ENCODE results near the gene GIMD1. TPM values are rescaled to one million over a fixed set of nuclear protein-coding genes. Genes with fewer than 3 reads are reported as not detected.
"Not testable (repeated sequence)": the region's sequence is repeated elsewhere in the genome, so short reads cannot be mapped to it uniquely, and the experiment has no call there.

Gene GIMD1
- polyA plus RNA-seq (2011; rRNA removed), result not detected in 2 replicates
- not detected in 2 replicates for polyA minus RNA-seq (2011; rRNA and poly(A)+ RNA removed)

GRCh38 chr4:106368678-106369077 lies at the start of gene GIMD1:
GIMD1 (minus strand) TSS chr4:106368778; CDS start chr4:106367435, 1,343 bp downstream.
- Histone ChIP-seq H3K36me3 (ENCODE audit: control insufficient read depth, insufficient read depth, low read length) (no peaks in the 10 kb centered on the region), H3K4me3 (ENCODE audit: low read depth, low read length) (no peak within 1 kb of the TSS), H3K27me3 (ENCODE audit: control insufficient read depth, insufficient read depth, low read length) (no peaks in the 10 kb centered on the region)
- no peak for TF ChIP-seq CTCF (IDR thresholded peaks at IDR 0.05; ENCODE audit: insufficient read depth, low read depth, low read length)
- no peak for DNase-seq (ENCODE audit: low read depth)
- ChIA-PET POLR2A (no interaction called here), CTCF (interaction anchor here (0.6 to 3.9 kb wide), 23 partner anchors 8 to 673 kb away, joined by 3 to 18 read pairs (median 5); no protein-coding TSS in a partner anchor)

GRCh38 chr4:106414366-106414765 lies 45.8 kb upstream of the GIMD1 start:
- no peak for DNase-seq (ENCODE audit: low read depth)
- no peak for TF ChIP-seq CTCF (IDR thresholded peaks at IDR 0.05; ENCODE audit: insufficient read depth, low read depth, low read length)
- H3K36me3 ChIP-seq (ENCODE audit: control insufficient read depth, insufficient read depth, low read length), result no peaks in the 10 kb centered on the region
- no peaks in the 10 kb centered on the region for H3K27me3 ChIP-seq (ENCODE audit: control insufficient read depth, insufficient read depth, low read length)
- ChIA-PET POLR2A (no interaction called here), CTCF (no interaction called here)
- no peak overlapping the region for H3K4me3 ChIP-seq (ENCODE audit: low read depth, low read length)

GRCh38 chr4:106409901-106410889 lies 41.6 kb upstream of the GIMD1 start:
- POLR2A ChIA-PET, result no interaction called here
- no peaks in the 10 kb centered on the region for H3K27me3 ChIP-seq (ENCODE audit: control insufficient read depth, insufficient read depth, low read length)
- no peak for DNase-seq (ENCODE audit: low read depth)
- no peak overlapping the region for H3K4me3 ChIP-seq (ENCODE audit: low read depth, low read length)
- CTCF ChIA-PET, result interaction anchor here (1.3 kb wide), 1 partner anchor 221 kb away, joined by 4 read pairs; no protein-coding TSS in a partner anchor
- no peak for TF ChIP-seq CTCF (IDR thresholded peaks at IDR 0.05; ENCODE audit: insufficient read depth, low read depth, low read length)
- H3K36me3 ChIP-seq (ENCODE audit: control insufficient read depth, insufficient read depth, low read length), result no peaks in the 10 kb centered on the region

GRCh38 chr4:106408004-106408403 lies 39.4 kb upstream of the GIMD1 start:
- H3K4me3 ChIP-seq (ENCODE audit: low read depth, low read length); H3K27me3 ChIP-seq (ENCODE audit: control insufficient read depth, insufficient read depth, low read length); DNase-seq (ENCODE audit: low read depth); H3K36me3 ChIP-seq (ENCODE audit: control insufficient read depth, insufficient read depth, low read length); CTCF ChIA-PET; POLR2A ChIA-PET: not testable (repeated sequence)

- no peak for DNase-seq (ENCODE audit: low read depth)
- no peak for TF ChIP-seq CTCF (IDR thresholded peaks at IDR 0.05; ENCODE audit: insufficient read depth, low read depth, low read length)
- POLR2A ChIA-PET, result no interaction called here
- CTCF ChIA-PET, result no interaction called here
- Histone ChIP-seq H3K36me3 (ENCODE audit: control insufficient read depth, insufficient read depth, low read length) (no peaks in the 10 kb centered on the region), H3K4me3 (ENCODE audit: low read depth, low read length) (no peak overlapping the region), H3K27me3 (ENCODE audit: control insufficient read depth, insufficient read depth, low read length) (no peaks in the 10 kb centered on the region)
These were observed 32.6 kb upstream of the GIMD1 start for GRCh38 chr4:106401157-106401556.

- CTCF ChIA-PET; H3K36me3 ChIP-seq (ENCODE audit: control insufficient read depth, insufficient read depth, low read length); H3K27me3 ChIP-seq (ENCODE audit: control insufficient read depth, insufficient read depth, low read length); H3K4me3 ChIP-seq (ENCODE audit: low read depth, low read length); POLR2A ChIA-PET; DNase-seq (ENCODE audit: low read depth): not testable (repeated sequence)
These were observed 30.3 kb upstream of the GIMD1 start for GRCh38 chr4:106398898-106399297.
